HUES6 (cell line): ENCODE data around the gene IDS.
"Not testable (repeated sequence)": the region's sequence is repeated elsewhere in the genome, so short reads cannot be mapped to it uniquely, and the experiment has no call there.

Source experiments
- H3K27ac ChIP-seq: 2 replicates; pipeline ENCODE4 v1.7.0; 2013; ENCODE audit warnings: low read depth, mild to moderate bottlenecking, low read length, inconsistent platforms
- H3K27me3 ChIP-seq: 2 replicates; pipeline ENCODE4 v1.6.1; 2013; ENCODE audit warnings: low read length; ENCODE audit not compliant: control insufficient read depth, insufficient read depth
- H3K36me3 ChIP-seq: 2 replicates; pipeline ENCODE4 v1.6.1; 2013; ENCODE audit warnings: low read length; ENCODE audit not compliant: control insufficient read depth, insufficient read depth
- H3K4me1 ChIP-seq: 2 replicates; pipeline ENCODE4 v1.6.1; 2013; ENCODE audit warnings: low read length; ENCODE audit not compliant: control insufficient read depth, insufficient read depth
- H3K4me3 ChIP-seq: 2 replicates; pipeline ENCODE4 v1.5.1; 2013; ENCODE audit warnings: low read depth, low read length
- H3K9ac ChIP-seq: one replicate; pipeline ENCODE4 v1.6.1; 2013; ENCODE audit warnings: mild to moderate bottlenecking, low read length
- H3K9me3 ChIP-seq: 2 replicates; pipeline ENCODE4 v1.6.1; 2013; ENCODE audit warnings: low read depth, low read length; ENCODE audit not compliant: control insufficient read depth, insufficient read depth

Gene IDS

DNA sequence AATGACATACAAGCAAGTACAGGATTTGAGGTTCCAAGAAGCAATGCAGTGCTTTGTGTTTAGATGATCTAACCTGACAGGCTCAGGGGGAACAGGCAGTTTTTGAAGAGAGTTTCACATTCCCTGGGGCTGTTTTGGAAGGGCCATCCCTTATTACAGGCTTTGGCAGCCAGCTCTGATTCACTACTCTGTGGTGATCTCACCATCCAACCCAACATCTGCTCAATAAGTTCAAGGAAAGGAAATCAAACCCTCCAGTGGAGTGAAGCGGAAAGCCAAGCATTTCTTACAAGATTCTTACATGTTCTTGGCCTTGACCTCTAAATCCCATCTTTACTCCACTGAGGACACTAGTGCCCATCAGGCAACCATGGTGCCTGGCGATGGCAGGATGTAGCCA, 7.5 kb downstream of the IDS start:
- Histone ChIP-seq H3K36me3 (peaks cover 91% of the 10 kb centered on the region), H3K27ac (no peak overlapping the region), H3K27me3 (no peaks in the 10 kb centered on the region), H3K4me1 (peaks cover 6% of the 10 kb centered on the region; the same call in 1 of the 2 replicates), H3K4me3 (no peak overlapping the region), H3K9ac (no peak overlapping the region), H3K9me3 (0 out of 2 replicates have a peak, but pooled peaks cover under 1% of the 10 kb centered on the region)

DNA sequence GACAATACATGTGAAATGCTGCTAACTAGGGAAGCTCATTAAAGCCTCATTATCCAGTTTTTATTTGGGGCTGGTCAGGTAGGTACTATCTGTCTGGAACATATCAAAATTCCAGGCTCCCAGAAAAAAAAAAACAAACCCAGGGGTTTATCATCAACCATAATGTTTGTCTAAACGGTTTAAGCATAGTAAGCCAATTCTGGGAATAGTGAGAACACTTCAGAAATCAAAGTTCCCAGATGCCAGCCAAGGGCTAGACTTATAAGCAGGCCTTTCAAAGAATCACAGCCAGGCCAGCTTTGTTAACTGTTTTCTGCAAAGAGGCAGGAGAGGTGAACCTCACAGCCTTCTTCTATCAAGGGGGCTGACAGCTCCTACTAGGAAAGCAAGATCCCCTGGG, 8.1 kb downstream of the IDS start:
- Histone ChIP-seq H3K9me3 (0 out of 2 replicates have a peak, but pooled peaks cover 4% of the 10 kb centered on the region), H3K36me3 (peaks cover 92% of the 10 kb centered on the region), H3K4me1 (peaks cover 6% of the 10 kb centered on the region; the same call in 1 of the 2 replicates), H3K27ac (no peak overlapping the region), H3K9ac (no peak overlapping the region), H3K27me3 (no peaks in the 10 kb centered on the region), H3K4me3 (no peak overlapping the region)

DNA sequence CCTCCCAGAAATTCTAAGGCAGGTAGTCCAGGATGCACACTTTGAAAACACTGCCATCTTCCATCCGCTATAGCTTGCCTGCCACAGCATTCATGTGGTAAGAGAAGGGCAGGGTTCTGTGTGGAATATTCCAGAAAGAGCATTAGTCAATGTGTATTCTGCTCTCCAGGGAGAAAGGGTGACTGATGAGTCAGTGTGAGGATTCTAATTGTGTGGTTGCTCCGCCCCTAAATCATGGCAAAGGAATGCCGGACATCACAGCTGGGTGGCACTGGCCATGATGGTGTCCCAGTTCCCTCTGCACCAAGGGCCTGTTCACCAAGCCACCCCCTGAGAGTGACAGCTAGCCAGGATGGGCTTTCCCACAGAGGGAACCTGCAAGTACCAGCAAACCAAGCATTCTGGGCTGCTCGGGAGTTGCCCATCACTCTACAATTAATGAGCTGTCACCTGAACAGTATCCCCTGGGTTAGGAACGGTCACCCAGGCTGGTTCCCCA, 9.5 kb downstream of the IDS start:
- Histone ChIP-seq H3K36me3 (peaks cover 92% of the 10 kb centered on the region), H3K27ac (no peak overlapping the region)

DNA sequence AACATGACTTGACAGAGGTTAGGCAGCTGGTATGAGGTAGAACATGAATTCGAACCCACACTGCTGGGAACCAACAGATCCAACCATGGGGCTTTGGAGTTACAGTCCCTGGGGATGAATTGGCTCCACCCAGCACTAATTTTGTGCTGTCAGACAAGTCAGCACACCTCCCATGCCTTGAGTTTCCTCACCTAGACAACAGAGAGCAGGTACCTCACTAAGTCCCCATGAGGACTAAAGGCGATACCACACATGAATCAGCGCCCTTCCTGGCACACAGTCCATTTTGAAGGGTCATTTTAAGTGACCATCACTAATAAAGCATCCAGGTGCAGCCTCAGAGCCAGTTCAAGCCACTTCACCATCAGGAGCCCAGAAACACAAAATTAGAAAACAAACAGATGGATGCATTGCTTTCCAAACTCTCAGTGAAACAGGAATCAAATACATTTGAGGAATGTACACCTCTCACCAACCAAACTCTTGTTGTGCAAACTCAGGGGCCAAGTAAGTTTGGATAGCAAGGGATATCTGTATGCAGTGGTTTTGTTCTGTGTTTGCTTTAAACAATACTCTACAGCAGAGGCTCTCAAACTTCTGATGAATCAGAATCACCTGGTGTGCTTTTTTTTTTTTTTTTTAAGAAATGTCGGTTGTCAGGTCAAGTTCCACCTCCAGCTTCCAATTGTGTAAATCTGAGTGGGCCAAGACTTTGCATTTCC, 10.1 kb downstream of the IDS start:
- H3K27ac ChIP-seq = no peak overlapping the region
- H3K9ac ChIP-seq = no peak overlapping the region
- H3K4me3 ChIP-seq = no peak overlapping the region
- peaks cover 92% of the 10 kb centered on the region for H3K36me3 ChIP-seq
- peaks cover 6% of the 10 kb centered on the region; the same call in 1 of the 2 replicates for H3K4me1 ChIP-seq
- no peaks in the 10 kb centered on the region for H3K27me3 ChIP-seq
- H3K9me3 ChIP-seq = 0 out of 2 replicates have a peak, but pooled peaks cover 4% of the 10 kb centered on the region

More for the DNA sequence above, 9.5 kb downstream of the IDS start:
- H3K27me3 ChIP-seq = no peaks in the 10 kb centered on the region
- no peak overlapping the region for H3K4me3 ChIP-seq
- peaks cover 6% of the 10 kb centered on the region; the same call in 1 of the 2 replicates for H3K4me1 ChIP-seq
- H3K9ac ChIP-seq = no peak overlapping the region
- 0 out of 2 replicates have a peak, but pooled peaks cover 4% of the 10 kb centered on the region for H3K9me3 ChIP-seq

DNA sequence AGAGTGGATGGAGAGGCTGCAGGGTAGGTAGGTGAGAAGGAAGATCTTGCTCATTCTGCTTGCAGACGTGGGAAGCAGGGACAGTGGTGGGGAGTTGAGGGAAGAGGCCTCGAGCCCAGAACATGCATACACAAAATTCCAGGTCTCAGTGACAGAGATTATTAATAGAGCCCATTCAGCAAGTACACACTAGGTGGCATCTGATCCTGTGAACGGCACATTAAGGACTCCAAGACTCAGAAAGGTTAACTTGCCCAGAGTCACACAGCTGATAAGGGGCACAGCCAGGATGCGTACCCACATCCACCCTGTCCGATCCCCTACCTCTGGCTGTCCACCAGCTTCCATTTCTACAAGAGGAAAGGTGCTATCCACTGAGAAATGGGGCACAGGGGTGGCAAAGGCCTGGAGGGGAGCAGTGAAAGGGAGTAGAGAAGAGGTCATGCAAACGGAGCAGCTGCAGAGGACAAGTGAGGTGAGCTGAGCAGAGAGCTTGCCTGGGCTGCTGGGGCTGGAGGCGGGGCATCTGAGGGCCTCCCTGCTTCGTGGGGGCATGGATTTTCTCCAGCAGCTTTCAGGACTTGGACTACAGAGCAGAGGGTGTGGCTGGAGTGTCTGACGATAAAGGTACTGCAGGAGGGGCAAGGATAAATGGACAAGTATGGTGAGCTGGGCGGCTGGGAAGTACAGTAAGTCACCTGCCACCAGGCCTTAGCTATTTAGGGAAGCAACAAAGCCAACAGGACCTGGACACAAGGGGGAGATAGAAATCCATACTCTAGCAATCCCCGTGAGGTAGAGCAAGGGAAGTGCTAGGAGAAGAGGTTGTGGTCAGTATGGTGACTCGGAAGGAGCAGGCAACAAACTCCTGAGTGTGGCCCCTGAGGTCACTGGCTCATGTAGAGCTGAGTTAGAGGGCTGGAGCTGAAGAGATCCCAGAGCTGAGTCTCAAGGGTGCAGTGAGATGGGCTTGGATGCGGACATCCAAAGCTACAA, 11.2 kb downstream of the IDS start:
- H3K4me1 ChIP-seq = peaks cover 6% of the 10 kb centered on the region; the same call in 1 of the 2 replicates
- H3K36me3 ChIP-seq = peaks cover 98% of the 10 kb centered on the region
- H3K27ac ChIP-seq = no peak overlapping the region
- H3K9me3 ChIP-seq = 0 out of 2 replicates have a peak, but pooled peaks cover 4% of the 10 kb centered on the region
- H3K4me3 ChIP-seq = no peak overlapping the region
- H3K9ac ChIP-seq = no peak overlapping the region
- no peaks in the 10 kb centered on the region for H3K27me3 ChIP-seq

DNA sequence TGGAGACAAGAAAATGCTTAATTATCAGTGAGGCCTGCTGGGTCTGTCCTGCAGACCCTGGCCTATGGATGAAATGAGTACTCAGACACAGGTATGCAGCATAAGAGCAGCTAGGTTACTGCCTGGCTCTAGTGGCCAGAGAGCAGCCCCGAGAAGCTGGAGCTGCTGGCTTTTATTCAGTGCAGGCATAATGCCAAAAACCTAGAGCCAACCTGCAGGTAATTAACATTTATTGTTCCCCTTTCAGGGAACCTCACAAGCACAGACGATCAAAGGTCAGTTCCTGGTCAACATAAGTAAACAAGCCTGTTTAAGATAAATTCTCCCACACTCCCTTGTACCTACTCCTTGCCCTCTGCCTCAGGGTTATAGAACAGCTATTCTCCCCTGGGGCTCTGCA, 13.3 kb downstream of the IDS start:
- no peak overlapping the region for H3K27ac ChIP-seq
- no peak overlapping the region for H3K4me3 ChIP-seq
- H3K4me1 ChIP-seq = peaks cover 6% of the 10 kb centered on the region; the same call in 1 of the 2 replicates
- 0 out of 2 replicates have a peak, but pooled peaks cover 4% of the 10 kb centered on the region for H3K9me3 ChIP-seq
- no peaks in the 10 kb centered on the region for H3K27me3 ChIP-seq
- H3K36me3 ChIP-seq = peaks cover 88% of the 10 kb centered on the region
- H3K9ac ChIP-seq = no peak overlapping the region

DNA sequence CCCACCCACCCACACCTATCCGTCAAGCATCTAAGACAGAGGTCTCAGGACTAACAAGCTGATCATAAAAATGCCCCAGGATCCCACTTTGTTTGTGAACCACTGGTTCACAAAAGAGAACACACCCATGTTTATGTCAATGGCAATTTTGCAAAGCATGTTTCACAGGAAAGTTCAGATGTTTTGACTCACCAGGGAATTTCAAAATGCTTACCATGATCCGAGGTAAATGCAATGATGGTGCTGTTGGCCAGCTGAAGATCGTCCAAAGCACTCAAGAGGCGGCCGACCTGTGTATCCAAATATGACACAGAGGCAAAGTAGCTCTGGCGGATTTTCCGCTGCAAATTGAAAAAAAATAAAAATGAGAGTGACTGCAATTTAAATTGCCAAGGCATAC, 15.0 kb downstream of the IDS start:
- peaks cover 88% of the 10 kb centered on the region for H3K36me3 ChIP-seq
- H3K9me3 ChIP-seq = 0 out of 2 replicates have a peak, but pooled peaks cover 4% of the 10 kb centered on the region

DNA sequence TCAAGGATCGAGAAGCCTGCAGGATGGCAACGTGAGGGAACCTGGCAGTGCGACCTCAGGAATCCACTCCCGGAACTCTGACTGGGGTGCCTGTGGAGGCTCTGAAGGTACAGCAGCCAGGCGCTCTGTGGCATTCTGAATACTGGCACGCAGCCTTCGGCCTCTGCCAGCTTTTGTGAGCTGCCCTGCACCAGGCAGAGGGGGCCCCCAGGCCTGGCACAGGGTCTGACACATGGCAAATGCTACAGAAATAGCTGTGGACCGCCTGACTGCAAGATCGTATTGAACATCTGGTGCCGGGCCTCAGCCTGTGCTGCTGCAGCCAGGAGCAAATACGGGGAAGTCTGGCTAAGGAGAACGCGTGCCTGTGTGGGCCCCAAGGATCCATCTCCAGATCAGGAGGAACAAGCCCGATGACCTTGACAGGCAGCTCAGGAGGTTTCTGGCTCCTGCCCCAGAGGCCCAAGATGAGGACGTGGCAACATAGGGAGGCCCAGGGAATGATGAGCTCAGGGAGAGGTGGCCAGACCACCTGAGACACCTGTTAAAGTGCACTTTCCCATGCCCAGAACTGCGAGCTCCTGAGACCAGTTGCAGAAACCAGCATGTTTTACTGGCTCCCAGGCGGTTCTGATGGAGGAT, 16.6 kb downstream of the IDS start:
- not testable (repeated sequence) for H3K27ac ChIP-seq, H3K4me1 ChIP-seq, H3K27me3 ChIP-seq, H3K4me3 ChIP-seq, H3K9ac ChIP-seq, H3K9me3 ChIP-seq
- H3K36me3 ChIP-seq = peaks cover 83% of the 10 kb centered on the region

More for the DNA sequence above, 15.0 kb downstream of the IDS start:
- H3K9ac ChIP-seq = no peak overlapping the region
- no peak overlapping the region for H3K27ac ChIP-seq
- no peaks in the 10 kb centered on the region for H3K27me3 ChIP-seq
- no peaks in the 10 kb centered on the region; the same call in 1 of the 2 replicates for H3K4me1 ChIP-seq
- H3K4me3 ChIP-seq = no peak overlapping the region

DNA sequence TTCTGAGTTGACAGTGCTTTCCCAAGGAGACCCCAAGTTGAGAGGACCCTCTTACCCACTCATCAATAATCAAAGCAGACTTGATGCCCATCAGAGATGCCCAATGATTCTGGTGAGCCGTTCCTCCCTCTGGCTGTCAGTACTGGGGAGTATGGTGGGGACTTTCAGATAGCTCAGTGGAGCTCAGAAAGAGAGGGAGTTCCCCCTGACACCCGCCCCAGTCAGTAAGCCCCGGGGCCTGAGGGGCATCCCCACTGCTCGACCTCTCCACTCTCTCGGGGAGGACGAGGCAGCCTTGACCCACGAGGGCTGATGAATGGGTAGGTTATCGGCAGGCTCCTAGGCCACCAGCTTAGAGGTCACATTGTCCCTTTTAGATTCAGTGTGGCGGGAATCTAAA, 17.1 kb downstream of the IDS start:
- peaks cover 79% of the 10 kb centered on the region for H3K36me3 ChIP-seq
- not testable (repeated sequence) for H3K9me3 ChIP-seq, H3K4me3 ChIP-seq, H3K4me1 ChIP-seq, H3K27ac ChIP-seq, H3K9ac ChIP-seq, H3K27me3 ChIP-seq

DNA sequence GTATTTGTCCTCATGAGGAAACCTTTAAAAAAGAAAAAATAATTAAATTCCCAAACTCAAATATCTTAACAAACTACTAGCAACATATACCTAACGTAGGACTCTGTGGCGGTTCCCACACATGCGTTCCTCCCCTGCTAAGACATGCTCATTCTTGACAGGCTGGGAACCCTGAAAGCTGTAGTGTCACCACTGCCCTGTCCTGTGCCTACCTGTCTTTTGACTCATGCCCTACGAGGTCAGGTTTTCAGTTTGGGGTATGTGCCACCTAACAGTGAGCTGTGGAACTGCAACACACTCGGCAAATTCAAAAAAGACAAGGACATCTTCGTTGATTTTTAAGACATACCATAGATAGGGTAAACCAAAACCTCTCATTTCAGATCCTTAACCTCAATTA, 17.8 kb downstream of the IDS start:
- no peaks in the 10 kb centered on the region; the same call in 1 of the 2 replicates for H3K27me3 ChIP-seq
- peaks cover 79% of the 10 kb centered on the region for H3K36me3 ChIP-seq
- H3K4me3 ChIP-seq = no peak overlapping the region
- H3K9me3 ChIP-seq = no peaks in the 10 kb centered on the region
- no peaks in the 10 kb centered on the region for H3K4me1 ChIP-seq
- no peak overlapping the region for H3K9ac ChIP-seq
- H3K27ac ChIP-seq = no peak overlapping the region
